ENCODE data around the gene SF3B1. TPM values are rescaled to one million over a fixed set of nuclear protein-coding genes. Genes with fewer than 3 reads are reported as not detected.
"Not testable (repeated sequence)": the region's sequence is repeated elsewhere in the genome, so short reads cannot be mapped to it uniquely, and the experiment has no call there.

Gene SF3B1
- total RNA-seq, 1 donor from 2014 or later, result 787 TPM

DNA sequence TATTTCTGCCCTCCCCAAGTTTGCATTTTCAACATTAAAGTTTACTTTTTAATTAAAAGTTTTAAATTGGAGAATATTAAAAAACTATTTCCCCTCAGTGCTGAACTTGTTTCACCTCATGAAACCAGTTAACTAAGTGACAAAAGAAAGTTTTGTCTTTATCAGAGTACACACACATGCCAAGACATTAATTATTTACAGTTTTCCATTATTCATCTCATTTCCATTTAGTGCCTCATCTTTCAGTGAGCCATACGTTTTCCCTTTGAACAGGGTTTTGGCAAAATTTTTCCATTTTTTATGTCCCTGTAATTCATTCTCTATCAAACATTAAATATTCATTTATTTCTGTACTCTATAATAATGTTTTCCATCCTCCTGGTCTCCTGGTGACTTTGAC, 53.2 kb downstream of the SF3B1 start:
- Histone ChIP-seq H4K20me1 (ENCODE audit: low read depth) (no peaks in the 10 kb centered on the region), H3K27ac (no peak overlapping the region), H2AFZ (replicated peaks) (no peak overlapping the region), H3K4me3 (no peak overlapping the region), H3K9me3 (ENCODE audit: low read depth) (no peaks in the 10 kb centered on the region), H3K79me2 (ENCODE audit: low read depth) (no peaks in the 10 kb centered on the region), H3K9ac (no peak overlapping the region), H3K4me1 (no peaks in the 10 kb centered on the region), H3F3A (ENCODE audit: low read depth) (no peaks in the 10 kb centered on the region), H3K27me3 (no peaks in the 10 kb centered on the region), H3K4me2 (no peak overlapping the region), H3K36me3 (no peaks in the 10 kb centered on the region)
- Mint-ChIP-seq H3K9me3 (no peaks in the 10 kb centered on the region), H3K27ac (no peak overlapping the region), H3K4me3 (no peak overlapping the region), H3K4me1 (peaks cover 14% of the 10 kb centered on the region), H3K36me3 (no peaks in the 10 kb centered on the region), H3K27me3 (ENCODE audit: insufficient read depth, low read depth) (peaks cover 5% of the 10 kb centered on the region)
- DNase-seq (ENCODE audit: low spot score), result no peak
- no peak for TF ChIP-seq EZH2 (IDR thresholded peaks at IDR 0.05)
- TF ChIP-seq EZH2phosphoT487 (IDR thresholded peaks at IDR 0.05), result no peak
- TF ChIP-seq, protein P1, sequence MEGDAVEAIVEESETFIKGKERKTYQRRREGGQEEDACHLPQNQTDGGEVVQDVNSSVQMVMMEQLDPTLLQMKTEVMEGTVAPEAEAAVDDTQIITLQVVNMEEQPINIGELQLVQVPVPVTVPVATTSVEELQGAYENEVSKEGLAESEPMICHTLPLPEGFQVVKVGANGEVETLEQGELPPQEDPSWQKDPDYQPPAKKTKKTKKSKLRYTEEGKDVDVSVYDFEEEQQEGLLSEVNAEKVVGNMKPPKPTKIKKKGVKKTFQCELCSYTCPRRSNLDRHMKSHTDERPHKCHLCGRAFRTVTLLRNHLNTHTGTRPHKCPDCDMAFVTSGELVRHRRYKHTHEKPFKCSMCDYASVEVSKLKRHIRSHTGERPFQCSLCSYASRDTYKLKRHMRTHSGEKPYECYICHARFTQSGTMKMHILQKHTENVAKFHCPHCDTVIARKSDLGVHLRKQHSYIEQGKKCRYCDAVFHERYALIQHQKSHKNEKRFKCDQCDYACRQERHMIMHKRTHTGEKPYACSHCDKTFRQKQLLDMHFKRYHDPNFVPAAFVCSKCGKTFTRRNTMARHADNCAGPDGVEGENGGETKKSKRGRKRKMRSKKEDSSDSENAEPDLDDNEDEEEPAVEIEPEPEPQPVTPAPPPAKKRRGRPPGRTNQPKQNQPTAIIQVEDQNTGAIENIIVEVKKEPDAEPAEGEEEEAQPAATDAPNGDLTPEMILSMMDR (IDR thresholded peaks at IDR 0.05), result no peak

DNA sequence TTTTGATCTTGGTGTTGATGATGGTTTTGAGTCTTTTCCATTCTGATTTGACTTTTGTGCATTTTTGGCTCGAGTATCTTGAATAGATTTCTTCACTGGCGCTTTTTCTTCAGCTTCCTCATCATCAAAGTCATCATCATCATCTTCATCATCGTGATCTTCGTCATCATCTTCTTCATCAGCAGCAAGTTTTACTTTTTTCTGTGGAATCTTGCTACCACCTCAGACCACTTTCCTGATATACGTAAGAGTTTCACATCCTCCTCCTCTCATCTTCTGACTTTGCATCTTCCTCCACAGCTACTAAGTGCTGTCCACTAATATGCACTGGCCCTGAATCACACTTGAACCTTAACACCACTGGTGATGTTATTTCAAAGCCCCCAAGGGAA, 54.9 kb downstream of the SF3B1 start:
- not testable (repeated sequence) for DNase-seq (ENCODE audit: low spot score); H3F3A ChIP-seq (ENCODE audit: low read depth); H3K79me2 ChIP-seq (ENCODE audit: low read depth); H2AFZ ChIP-seq (replicated peaks); H3K4me1 ChIP-seq; H3K27ac Mint-ChIP-seq; H3K27me3 Mint-ChIP-seq (ENCODE audit: insufficient read depth, low read depth); H3K36me3 ChIP-seq; H3K4me3 ChIP-seq; H3K4me3 Mint-ChIP-seq; H3K9me3 Mint-ChIP-seq; H3K27me3 ChIP-seq; H3K36me3 Mint-ChIP-seq; H3K9ac ChIP-seq; H4K20me1 ChIP-seq (ENCODE audit: low read depth); H3K9me3 ChIP-seq (ENCODE audit: low read depth); H3K27ac ChIP-seq; H3K4me2 ChIP-seq
- H3K4me1 Mint-ChIP-seq, result peaks cover 17% of the 10 kb centered on the region

DNA sequence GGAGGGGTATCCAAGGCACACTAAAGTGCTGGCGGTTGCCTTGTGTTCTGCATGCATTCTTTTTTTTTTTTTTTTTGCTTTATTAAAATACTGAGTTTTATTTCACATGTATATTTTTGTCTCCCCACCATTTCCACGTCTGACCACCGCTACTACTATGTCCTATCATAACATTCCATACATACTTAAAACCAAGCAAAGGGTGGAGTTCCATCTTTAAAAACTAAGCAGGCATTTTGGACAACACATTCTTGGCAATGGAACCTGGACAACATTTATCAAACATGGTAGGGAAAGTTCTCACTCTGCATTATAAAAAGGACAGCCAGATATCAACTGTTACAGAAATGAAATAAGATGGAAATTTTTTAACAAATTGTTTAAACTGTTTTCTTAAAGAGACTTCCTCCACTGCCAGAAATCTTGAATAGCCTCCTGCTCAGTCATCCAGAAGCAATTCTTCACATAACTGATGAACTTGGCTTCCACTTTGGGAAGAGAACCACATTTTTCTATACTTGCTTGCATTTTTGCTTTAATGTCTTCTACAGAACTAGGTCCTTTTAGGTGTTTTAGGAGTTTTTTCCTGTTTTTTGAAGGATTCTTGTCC, 55.4 kb downstream of the SF3B1 start:
- H3K36me3 ChIP-seq; H3K27ac Mint-ChIP-seq; H3K4me3 Mint-ChIP-seq; H3K4me2 ChIP-seq; H3F3A ChIP-seq (ENCODE audit: low read depth); H3K9ac ChIP-seq; DNase-seq (ENCODE audit: low spot score); H3K36me3 Mint-ChIP-seq; H3K9me3 ChIP-seq (ENCODE audit: low read depth); H3K79me2 ChIP-seq (ENCODE audit: low read depth); H4K20me1 ChIP-seq (ENCODE audit: low read depth); H3K4me3 ChIP-seq; H3K4me1 ChIP-seq; H3K27me3 ChIP-seq; H3K27ac ChIP-seq; H3K27me3 Mint-ChIP-seq (ENCODE audit: insufficient read depth, low read depth); H3K9me3 Mint-ChIP-seq: not testable (repeated sequence)
- peaks cover 17% of the 10 kb centered on the region for H3K4me1 Mint-ChIP-seq
- peak overlapping the region; percentile 40 for H2AFZ ChIP-seq (replicated peaks)

- Histone ChIP-seq H3K27me3 (no peaks in the 10 kb centered on the region), H3K9me3 (ENCODE audit: low read depth) (no peaks in the 10 kb centered on the region), H3K4me1 (no peaks in the 10 kb centered on the region), H3F3A (ENCODE audit: low read depth) (no peaks in the 10 kb centered on the region), H2AFZ (replicated peaks) (peak overlapping the region; percentile 40), H3K4me2 (no peak overlapping the region), H3K36me3 (no peaks in the 10 kb centered on the region), H3K27ac (no peak overlapping the region), H3K4me3 (no peak overlapping the region), H4K20me1 (ENCODE audit: low read depth) (no peaks in the 10 kb centered on the region), H3K79me2 (ENCODE audit: low read depth) (no peaks in the 10 kb centered on the region), H3K9ac (no peak overlapping the region)
- no peak overlapping the region for H3K4me3 Mint-ChIP-seq
- peaks cover 5% of the 10 kb centered on the region for H3K27me3 Mint-ChIP-seq (ENCODE audit: insufficient read depth, low read depth)
- H3K27ac Mint-ChIP-seq, result peak overlapping the region; percentile 82
- peak; percentile 74 for DNase-seq (ENCODE audit: low spot score)
- H3K36me3 Mint-ChIP-seq, result no peaks in the 10 kb centered on the region
- no peaks in the 10 kb centered on the region for H3K9me3 Mint-ChIP-seq
- TF ChIP-seq, protein P1 (IDR thresholded peaks at IDR 0.05), result peak; percentile 96
- TF ChIP-seq EZH2 (IDR thresholded peaks at IDR 0.05), result no peak
- H3K4me1 Mint-ChIP-seq, result peaks cover 17% of the 10 kb centered on the region
Measured at GRCh38 chr2:197378494-197379307, 56.1 kb downstream of the SF3B1 start.

Data from neural progenitor cell (in vitro differentiated cells).